Prostate gland (tissue), 2 donors: ENCODE results near the gene UBE2D4. TPM values are rescaled to one million over a fixed set of nuclear protein-coding genes. Genes with fewer than 3 reads are reported as not detected.
"Not testable (repeated sequence)": the region's sequence is repeated elsewhere in the genome, so short reads cannot be mapped to it uniquely, and the experiment has no call there.

Source experiments
- DNase-seq: peaks from one replicate; pipeline ENCODE4 v3.0.0-alpha.2; 2019; ENCODE audit warnings: low spot score
- H3K27ac ChIP-seq, 2 donors: fragments of 200-600 bp; sonication (generic); 2 replicates each; pipeline ENCODE4 v1.5.1; 2017 to 2019
- H3K27me3 ChIP-seq: fragments of 200-600 bp; sonication (generic); replicated peaks from 2 replicates; pipeline ENCODE4 v1.5.1; 2019; ENCODE audit not compliant: insufficient read depth
- H3K36me3 ChIP-seq, 2 donors: fragments of 200-600 bp; sonication (generic); 1 replicate in 1 of 2; 2 replicates in 1 of 2; pipeline versions ENCODE4 v1.5.1 to v1.8.1; 2017 to 2019
- H3K4me1 ChIP-seq: fragments of 200-600 bp; sonication (generic); replicated peaks from 2 replicates; pipeline ENCODE4 v1.5.1; 2019
- H3K4me3 ChIP-seq, 2 donors: fragments of 200-600 bp; sonication (generic); 2 replicates each; pipeline ENCODE4 v1.5.1; 2017 to 2019
- H3K9me3 ChIP-seq: fragments of 200-600 bp; sonication (generic); 2 replicates; pipeline ENCODE4 v1.5.1; 2017
- POLR2A ChIP-seq: fragments of 450-650 bp; IDR thresholded peaks from one replicate; pipeline ENCODE4 v1.6.1; 2016; ENCODE audit warnings: antibody characterized with exemption, mild to moderate bottlenecking
- POLR2AphosphoS5 ChIP-seq: sonication (generic); formaldehyde crosslinking; IDR thresholded peaks from one replicate; pipeline ENCODE4 v1.6.1; 2017; ENCODE audit warnings: antibody characterized with exemption
- WGBS: methylation state at CpG from one replicate; pipeline ENCODE4 v1.1.5; 2018; 5-methylcytosine and 5-hydroxymethylcytosine counted together
- intact Hi-C: fragments of 100-400 bp; cut with DNase I; formaldehyde crosslinking; loops from one replicate; pipeline ENCODE4 v1.14.2; 2022
- total RNA-seq, 2 donors: library from RNA; depleted of rRNA; stranded (reverse); fragments of >200 nt; gene quantifications; one replicate each; pipeline ENCODE4 v1.1.0, GENCODE V29; 2016
- TF ChIP-seq, protein P1 (sequence below), 4 experiments: fragments of 200-600 bp in 2 of 4; fragments of 450-650 bp in 2 of 4; sonication (generic) in 2 of 4; IDR thresholded peaks; 1 replicate in 3 of 4; 2 replicates in 1 of 4; pipeline ENCODE4 v1.5.1; 2016 to 2019; ENCODE audit warnings: antibody characterized with exemption in 4 of 4, mild to moderate bottlenecking in 2 of 4, moderate library complexity in 2 of 4

The UBE2D4 gene
- total RNA-seq, 2 donors from 2014 or later: 17.3 to 22.0 TPM

DNA sequence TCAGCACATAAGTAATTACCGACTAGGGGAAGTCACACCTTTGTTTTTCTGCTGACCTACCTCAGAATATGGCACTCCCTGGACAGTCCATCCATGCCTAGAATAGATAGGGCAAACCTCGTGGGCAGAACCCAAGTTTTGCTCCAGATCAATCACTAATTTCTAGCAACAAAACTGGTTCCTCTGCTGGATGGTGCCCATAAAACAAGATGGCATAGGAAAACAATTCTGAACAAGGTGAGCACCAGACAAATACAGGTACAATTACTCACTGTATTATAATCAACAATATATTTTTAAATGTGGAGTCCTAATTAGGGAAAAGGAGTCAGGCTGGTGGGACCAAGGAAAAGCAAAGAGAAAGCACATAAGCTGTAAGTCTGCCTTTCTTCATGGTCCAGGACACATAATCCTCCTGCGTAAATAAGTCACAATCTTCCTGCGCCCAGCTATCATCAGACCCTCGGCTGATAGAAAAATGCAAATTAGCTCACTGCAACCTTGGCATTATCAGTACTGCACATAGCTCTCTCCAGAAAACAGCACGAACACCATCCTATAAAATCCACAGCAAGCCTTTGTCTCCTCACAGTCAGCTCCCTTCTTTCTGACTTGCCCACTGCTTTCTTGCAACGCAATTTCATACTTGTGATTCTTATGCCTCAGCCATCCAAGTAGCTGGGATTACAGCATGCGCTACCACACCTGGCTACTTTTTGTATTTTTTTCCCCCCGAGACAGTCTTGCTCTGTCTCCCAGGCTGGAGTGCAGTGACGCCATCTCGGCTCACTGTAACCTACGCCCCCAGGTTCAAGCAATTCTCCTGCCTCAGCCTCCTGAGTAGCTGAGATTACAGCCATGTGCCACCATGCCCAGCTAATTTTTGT, 34.9 kb upstream of the UBE2D4 start:
- TF ChIP-seq POLR2A (no peak), POLR2AphosphoS5 (peak; percentile 68)
- TF ChIP-seq, protein P1, sequence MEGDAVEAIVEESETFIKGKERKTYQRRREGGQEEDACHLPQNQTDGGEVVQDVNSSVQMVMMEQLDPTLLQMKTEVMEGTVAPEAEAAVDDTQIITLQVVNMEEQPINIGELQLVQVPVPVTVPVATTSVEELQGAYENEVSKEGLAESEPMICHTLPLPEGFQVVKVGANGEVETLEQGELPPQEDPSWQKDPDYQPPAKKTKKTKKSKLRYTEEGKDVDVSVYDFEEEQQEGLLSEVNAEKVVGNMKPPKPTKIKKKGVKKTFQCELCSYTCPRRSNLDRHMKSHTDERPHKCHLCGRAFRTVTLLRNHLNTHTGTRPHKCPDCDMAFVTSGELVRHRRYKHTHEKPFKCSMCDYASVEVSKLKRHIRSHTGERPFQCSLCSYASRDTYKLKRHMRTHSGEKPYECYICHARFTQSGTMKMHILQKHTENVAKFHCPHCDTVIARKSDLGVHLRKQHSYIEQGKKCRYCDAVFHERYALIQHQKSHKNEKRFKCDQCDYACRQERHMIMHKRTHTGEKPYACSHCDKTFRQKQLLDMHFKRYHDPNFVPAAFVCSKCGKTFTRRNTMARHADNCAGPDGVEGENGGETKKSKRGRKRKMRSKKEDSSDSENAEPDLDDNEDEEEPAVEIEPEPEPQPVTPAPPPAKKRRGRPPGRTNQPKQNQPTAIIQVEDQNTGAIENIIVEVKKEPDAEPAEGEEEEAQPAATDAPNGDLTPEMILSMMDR (IDR thresholded peaks at IDR 0.05): no peak
- H3K9me3 ChIP-seq: no peaks in the 10 kb centered on the region
- H3K27ac ChIP-seq: peak overlapping the region in 1 of 2 donors; percentile 70
- H3K36me3 ChIP-seq: peaks cover 0 to 4% of the 10 kb centered on the region in 2 donors
- H3K4me3 ChIP-seq: peak overlapping the region in 1 of 2 donors; percentile 1
- 67% methylated on average over 12 of the region's 12 CpGs for WGBS
- no peak for DNase-seq
- intact Hi-C loops: no loop called here
- H3K4me1 ChIP-seq: peaks cover 5% of the 10 kb centered on the region
- H3K27me3 ChIP-seq: no peaks in the 10 kb centered on the region

DNA sequence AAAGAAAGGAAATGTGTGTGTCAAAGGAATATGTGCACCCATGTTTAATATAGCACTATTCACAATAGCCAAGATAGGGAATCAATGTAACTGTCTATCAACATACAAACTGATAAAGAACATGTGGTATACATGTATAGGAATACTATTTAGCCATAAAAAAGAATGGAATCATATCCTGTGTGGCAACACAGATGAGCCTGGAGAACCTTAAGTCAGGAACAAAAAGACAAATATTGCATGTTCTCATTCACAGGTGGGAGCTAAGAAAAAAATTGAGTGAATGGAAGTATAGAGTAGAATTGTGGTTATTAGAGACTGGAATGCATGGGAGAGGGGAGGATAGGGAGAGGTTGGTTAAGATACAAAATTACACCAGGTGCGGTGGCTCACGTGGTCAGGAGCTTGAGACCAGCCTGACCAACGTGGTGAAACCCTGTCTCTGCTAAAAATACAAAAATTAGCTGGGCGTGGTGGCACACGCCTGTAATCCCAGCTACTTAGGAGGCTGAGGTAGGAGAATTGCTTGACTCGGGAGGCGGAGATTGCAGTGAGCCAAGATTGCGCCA, 30.3 kb upstream of the UBE2D4 start:
- DNase-seq: no peak
- no peaks in the 10 kb centered on the region for H3K4me1 ChIP-seq
- no peaks in the 10 kb centered on the region for H3K27me3 ChIP-seq
- 95% methylated on average over 8 of the region's 8 CpGs for WGBS
- TF ChIP-seq POLR2A: no peak
- TF ChIP-seq POLR2AphosphoS5: no peak
- TF ChIP-seq, protein P1 (IDR thresholded peaks at IDR 0.05): no peak
- intact Hi-C loops: no loop called here
- no peaks in the 10 kb centered on the region for H3K9me3 ChIP-seq
- no peak overlapping the region for H3K4me3 ChIP-seq
- no peak overlapping the region for H3K27ac ChIP-seq
- no peaks in the 10 kb centered on the region for H3K36me3 ChIP-seq

DNA sequence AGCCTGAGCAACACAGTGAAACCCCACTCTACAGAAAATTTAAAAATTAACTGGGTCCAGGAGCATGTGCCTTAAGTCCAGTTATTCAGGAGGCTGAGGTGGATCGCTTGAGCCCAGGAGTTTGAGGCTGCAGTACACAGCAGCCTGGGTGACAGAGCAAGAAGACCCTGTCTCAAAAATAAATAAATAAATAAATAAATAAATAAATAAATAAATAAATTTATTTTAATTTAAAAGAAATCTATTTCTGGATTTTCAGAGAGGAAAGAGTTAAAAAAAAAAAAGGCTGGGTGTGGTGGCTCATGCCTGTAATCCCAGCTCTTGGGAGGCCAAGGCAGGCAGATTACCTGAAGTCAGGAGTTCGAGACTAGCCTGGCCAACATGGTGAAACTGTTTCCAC, 27.7 kb upstream of the UBE2D4 start:
- DNase-seq, intact Hi-C loops, H3K4me3 ChIP-seq, H3K27me3 ChIP-seq, H3K36me3 ChIP-seq, H3K4me1 ChIP-seq, H3K27ac ChIP-seq, H3K9me3 ChIP-seq: not testable (repeated sequence)
- WGBS: 95% methylated on average over 2 of the region's 2 CpGs

DNA sequence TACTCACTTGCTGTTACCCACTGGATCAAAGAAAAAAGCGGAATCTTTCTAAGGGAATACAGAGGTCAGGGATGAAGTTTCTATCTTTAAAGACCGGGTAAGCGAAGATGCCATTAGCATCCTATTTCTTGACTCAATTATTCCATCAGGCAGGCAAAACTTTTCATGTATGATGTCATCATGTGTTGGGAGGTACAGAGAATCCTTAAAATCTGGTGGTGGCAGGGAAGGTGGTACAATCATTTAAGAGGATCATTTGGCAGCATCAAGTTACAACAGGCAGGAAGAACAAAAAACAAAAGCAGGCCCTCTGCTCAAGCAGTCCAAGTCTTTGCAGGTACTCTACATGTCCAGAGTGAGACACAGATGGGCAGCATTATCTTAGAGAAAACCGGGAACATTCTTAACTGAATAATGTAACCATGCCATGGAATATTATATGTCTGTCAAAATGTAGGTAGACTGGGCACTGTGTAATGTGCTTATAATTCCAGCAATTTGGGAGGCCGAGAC, 23.6 kb upstream of the UBE2D4 start:
- Histone ChIP-seq H3K27ac (no peak overlapping the region), H3K4me3 (no peak overlapping the region), H3K36me3 (no peaks in the 10 kb centered on the region), H3K9me3 (no peaks in the 10 kb centered on the region), H3K4me1 (no peaks in the 10 kb centered on the region), H3K27me3 (no peaks in the 10 kb centered on the region)
- intact Hi-C loops: no loop called here
- TF ChIP-seq, protein P1 (IDR thresholded peaks at IDR 0.05): no peak
- no peak for DNase-seq
- WGBS: 90% methylated on average over 5 of the region's 5 CpGs

- H3K27me3 ChIP-seq: no peaks in the 10 kb centered on the region
- no peaks in the 10 kb centered on the region for H3K9me3 ChIP-seq
- DNase-seq: no peak
- TF ChIP-seq POLR2AphosphoS5: no peak
- TF ChIP-seq, protein P1 (IDR thresholded peaks at IDR 0.05): no peak
- TF ChIP-seq POLR2A: no peak
- 96% methylated on average over 5 of the region's 5 CpGs for WGBS
- intact Hi-C loops: no loop called here
- peak overlapping the region in 1 of 2 donors; percentile 72 for H3K4me3 ChIP-seq
- peak overlapping the region in 1 of 2 donors; percentile 89 for H3K27ac ChIP-seq
- H3K36me3 ChIP-seq: no peaks in the 10 kb centered on the region
- H3K4me1 ChIP-seq: no peaks in the 10 kb centered on the region
Observed at GRCh38 chr7:43904533-43905208, 21.6 kb upstream of the UBE2D4 start.
